ENCODE measurements around the gene MICALL1. TPM values are rescaled to one million over a fixed set of nuclear protein-coding genes. Genes with fewer than 3 reads are reported as not detected.

MICALL1 gene
- polyA plus RNA-seq, 3 donors, result 22.3 to 34.6 (median 27.2) TPM

- no peak for DNase-seq (ENCODE audit: extremely low read depth in 1 of 11, low read depth in 9 of 11, low spot score in 4 of 11)
Measured at GRCh38 chr22:37923927-37924326, 17.8 kb downstream of the MICALL1 start.

GRCh38 chr22:37924386-37925065, 18.4 kb downstream of the MICALL1 start:
- DNase-seq (ENCODE audit: extremely low read depth in 1 of 11, low read depth in 9 of 11, low spot score in 4 of 11), result no peak

GRCh38 chr22:37925330-37925729, 19.2 kb downstream of the MICALL1 start:
- peak in 5 of 11 donors; percentile 52 to 68 (median 66) for DNase-seq (ENCODE audit: extremely low read depth in 1 of 11, low read depth in 9 of 11, low spot score in 4 of 11)

GRCh38 chr22:37925767-37926166, 19.7 kb downstream of the MICALL1 start:
- no peak for DNase-seq (ENCODE audit: extremely low read depth in 1 of 11, low read depth in 9 of 11, low spot score in 4 of 11)

- DNase-seq (ENCODE audit: extremely low read depth in 1 of 11, low read depth in 9 of 11, low spot score in 4 of 11), result no peak
Measured at GRCh38 chr22:37926358-37926757, 20.3 kb downstream of the MICALL1 start.

GRCh38 chr22:37926771-37927636, 20.9 kb downstream of the MICALL1 start:
- DNase-seq (ENCODE audit: extremely low read depth in 1 of 11, low read depth in 9 of 11, low spot score in 4 of 11), result no peak

- DNase-seq (ENCODE audit: extremely low read depth in 1 of 11, low read depth in 9 of 11, low spot score in 4 of 11), result no peak
Measured at GRCh38 chr22:37927637-37927936, 21.5 kb downstream of the MICALL1 start.

- DNase-seq (ENCODE audit: extremely low read depth in 1 of 11, low read depth in 9 of 11, low spot score in 4 of 11), result no peak
Measured at GRCh38 chr22:37929390-37929789, 23.3 kb downstream of the MICALL1 start.

- DNase-seq (ENCODE audit: extremely low read depth in 1 of 11, low read depth in 9 of 11, low spot score in 4 of 11), result no peak
Measured at GRCh38 chr22:37930270-37930951, 24.3 kb downstream of the MICALL1 start.

GRCh38 chr22:37930952-37931440, 24.9 kb downstream of the MICALL1 start:
- DNase-seq (ENCODE audit: extremely low read depth in 1 of 11, low read depth in 9 of 11, low spot score in 4 of 11), result no peak

GRCh38 chr22:37931893-37932389, 25.8 kb downstream of the MICALL1 start:
- no peak for DNase-seq (ENCODE audit: extremely low read depth in 1 of 11, low read depth in 9 of 11, low spot score in 4 of 11)

- DNase-seq (ENCODE audit: extremely low read depth in 1 of 11, low read depth in 9 of 11, low spot score in 4 of 11), result no peak
Measured at GRCh38 chr22:37932401-37932800, 26.3 kb downstream of the MICALL1 start.

GRCh38 chr22:37932821-37933578, 26.9 kb downstream of the MICALL1 start:
- no peak for DNase-seq (ENCODE audit: extremely low read depth in 1 of 11, low read depth in 9 of 11, low spot score in 4 of 11)

- DNase-seq (ENCODE audit: extremely low read depth in 1 of 11, low read depth in 9 of 11, low spot score in 4 of 11), result peak in 10 of 11 donors; percentile 62 to 84 (median 77)
Measured at GRCh38 chr22:37933711-37934376, 27.7 kb downstream of the MICALL1 start.

- DNase-seq (ENCODE audit: extremely low read depth in 1 of 11, low read depth in 9 of 11, low spot score in 4 of 11), result no peak
Measured at GRCh38 chr22:37940698-37941376, 34.7 kb downstream of the MICALL1 start.

- no peak for DNase-seq (ENCODE audit: extremely low read depth in 1 of 11, low read depth in 9 of 11, low spot score in 4 of 11)
Measured at GRCh38 chr22:37942133-37942532, 36.0 kb downstream of the MICALL1 start.

GRCh38 chr22:37943136-37943824, 37.2 kb downstream of the MICALL1 start:
- peak in 3 of 11 donors; percentile 41 to 48 (median 46) for DNase-seq (ENCODE audit: extremely low read depth in 1 of 11, low read depth in 9 of 11, low spot score in 4 of 11)
